Endothelial cell of umbilical vein (primary cell): ENCODE measurements around the gene CEP72. TPM values are rescaled to one million over a fixed set of nuclear protein-coding genes. Genes with fewer than 3 reads are reported as not detected.

Experiments used
- BruUV-seq: library from RNA; stranded (reverse); fragments of 400-500 nt; replicated peaks from 2 replicates; lab custom pipeline; 2021; lab: Mats Ljungman, UMichigan
- CTCF ChIA-PET: fragments of 300-600, 350-600 bp; sonication (Branson Sonifier 250); formaldehyde crosslinking; loops from one replicate; lab custom pipeline; 2021; ENCODE audit warnings: antibody characterized with exemption, inconsistent platforms; lab: Charles Lee
- POLR2A ChIA-PET: fragments of 300-600, 350-600 bp; sonication (Branson Sonifier 250); formaldehyde crosslinking; loops from one replicate; lab custom pipeline; 2021; ENCODE audit warnings: antibody characterized with exemption, inconsistent platforms; lab: Charles Lee
- DNase-seq: peaks from one replicate; pipeline ENCODE4 v3.0.0-alpha.2; 2011; ENCODE audit warnings: low read depth, low spot score
- FAIRE-seq: peaks from 2 replicates; lab custom pipeline; 2011; peaks lifted over from hg19 to GRCh38; lab: Jason Lieb, UNC
- H2AFZ ChIP-seq: 2 replicates; pipeline ENCODE4 v1.6.0; 2012; ENCODE audit warnings: low read depth, low read length, control low read depth, inconsistent platforms
- H3K27ac ChIP-seq: 2 replicates; pipeline ENCODE4 v1.5.1; 2011; ENCODE audit warnings: low read depth, mild to moderate bottlenecking, control low read depth, low read length, moderate library complexity; ENCODE audit not compliant: insufficient read depth
- H3K27me3 ChIP-seq, 2 experiments: 2 replicates each; pipeline versions ENCODE4 v1.6.0 to v1.6.1; 2011; ENCODE audit warnings: low read length in 2 of 2, mixed read lengths in 1 of 2; ENCODE audit not compliant: control insufficient read depth in 2 of 2, insufficient read depth in 2 of 2
- H3K36me3 ChIP-seq, 2 experiments: 2 replicates in 1 of 2; 3 replicates in 1 of 2; pipeline ENCODE4 v1.5.1; 2011; ENCODE audit warnings: low read length in 2 of 2, mild to moderate bottlenecking in 1 of 2, moderate library complexity in 1 of 2; ENCODE audit not compliant: control insufficient read depth in 2 of 2, insufficient read depth in 2 of 2; ENCODE audit errors: extremely low read depth in 1 of 2
- H3K4me1 ChIP-seq: 3 replicates; pipeline ENCODE4 v1.5.1; 2011; ENCODE audit warnings: mild to moderate bottlenecking, low read length; ENCODE audit not compliant: control insufficient read depth, insufficient read depth; ENCODE audit errors: extremely low read depth
- H3K4me2 ChIP-seq: 2 replicates; pipeline ENCODE4 v1.6.1; 2011; ENCODE audit warnings: low read length, control low read depth, mixed read lengths; ENCODE audit not compliant: insufficient read depth
- H3K4me3 ChIP-seq, 3 experiments: fragments of 200-600 bp in 1 of 3; sonication (generic), shearing (Covaris generic) in 1 of 3; replicated peaks in 1 of 3; 2 replicates each; pipeline ENCODE4 v1.5.1; 2011 to 2016; ENCODE audit warnings: control low read depth in 3 of 3, low read length in 3 of 3, mild to moderate bottlenecking in 2 of 3, inconsistent platforms in 1 of 3, low read depth in 1 of 3, moderate library complexity in 1 of 3; ENCODE audit not compliant: insufficient read depth in 1 of 3
- H3K79me2 ChIP-seq: 2 replicates; pipeline ENCODE4 v1.6.0; 2012; ENCODE audit warnings: low read length, inconsistent platforms; ENCODE audit not compliant: control insufficient read depth, insufficient read depth
- H3K9ac ChIP-seq: replicated peaks from 2 replicates; pipeline ENCODE3; 2011; ENCODE audit warnings: low read length, control low read depth; ENCODE audit not compliant: insufficient read depth; ENCODE audit errors: extremely low read depth
- H3K9me1 ChIP-seq: replicated peaks from 3 replicates; pipeline ENCODE4 v1.6.0; 2011; ENCODE audit warnings: mild to moderate bottlenecking, low read length; ENCODE audit not compliant: control insufficient read depth, insufficient read depth; ENCODE audit errors: extremely low read depth
- H3K9me3 ChIP-seq: replicated peaks from 2 replicates; pipeline ENCODE4 v1.5.1; 2012; ENCODE audit warnings: low read length, inconsistent platforms; ENCODE audit not compliant: control insufficient read depth, insufficient read depth
- H4K20me1 ChIP-seq: replicated peaks from 2 replicates; pipeline ENCODE3; 2011; ENCODE audit warnings: mild to moderate bottlenecking, low read length; ENCODE audit not compliant: control insufficient read depth, insufficient read depth; ENCODE audit errors: extremely low read depth
- CTCF ChIP-seq, 2 donors: IDR thresholded peaks; 1 replicate in 1 of 2; 2 replicates in 1 of 2; pipeline ENCODE4 v1.5.1; 2011; ENCODE audit warnings: low read length in 2 of 2, mild to moderate bottlenecking in 2 of 2, moderate library complexity in 2 of 2, control low read depth in 1 of 2, inconsistent platforms in 1 of 2, low read depth in 1 of 2; ENCODE audit not compliant: insufficient read depth in 1 of 2; ENCODE audit errors: extremely low read depth in 1 of 2
- EZH2 ChIP-seq: IDR thresholded peaks from 2 replicates; pipeline ENCODE4 v1.6.1; 2012; ENCODE audit warnings: borderline replicate concordance, low read depth, mild to moderate bottlenecking, moderate library complexity, low read length, inconsistent platforms; ENCODE audit not compliant: severe bottlenecking
- FOS ChIP-seq: IDR thresholded peaks from 2 replicates; pipeline ENCODE4 v1.6.1; 2011; ENCODE audit warnings: mild to moderate bottlenecking, low read length, moderate library complexity, borderline replicate concordance; ENCODE audit not compliant: insufficient read depth
- GATA2 ChIP-seq: IDR thresholded peaks from 2 replicates; pipeline ENCODE4 v1.7.0; 2011; ENCODE audit warnings: low read depth, mild to moderate bottlenecking, moderate library complexity, mixed read lengths, low read length; ENCODE audit not compliant: insufficient read length, insufficient read depth
- JUN ChIP-seq: IDR thresholded peaks from 2 replicates; pipeline ENCODE4 v1.6.1; 2011; ENCODE audit warnings: borderline replicate concordance, low read depth; ENCODE audit not compliant: insufficient read length, insufficient read depth
- MAX ChIP-seq: IDR thresholded peaks from 2 replicates; pipeline ENCODE4 v1.6.1; 2011; ENCODE audit not compliant: insufficient read depth, insufficient read length
- MYC ChIP-seq: IDR thresholded peaks from one replicate; pipeline ENCODE4 v1.6.1; 2011; ENCODE audit warnings: mild to moderate bottlenecking, low read depth, low read length
- POLR2A ChIP-seq: IDR thresholded peaks from 2 replicates; pipeline ENCODE4 v1.6.1; 2012; ENCODE audit warnings: low read depth, mild to moderate bottlenecking, control low read depth, low read length
- POLR2AphosphoS5 ChIP-seq: IDR thresholded peaks from 2 replicates; pipeline ENCODE4 v1.6.1; 2012; ENCODE audit warnings: low read depth, mild to moderate bottlenecking, control low read depth, low read length, moderate library complexity; ENCODE audit not compliant: insufficient read depth
- dilution Hi-C: fragments of 300-500 bp; cut with MboI; formaldehyde crosslinking; loops from one replicate; pipeline ENCODE4 v1.15.0; 2019; ENCODE audit warnings: low sequenced_read_pairs; ENCODE audit not compliant: extremely low pct_ligation_motif_present
- intact Hi-C: fragments of 100-400 bp; cut with micrococcal nuclease; formaldehyde crosslinking; loops from one replicate; pipeline ENCODE4 v1.10.0; 2022
- polyA plus RNA-seq, 4 experiments: library from polyadenylated mRNA; depleted of rRNA in 3 of 4; stranded (reverse) in 3 of 4; unstranded in 1 of 4; fragments of >200 nt; gene quantifications; 2 replicates each; pipeline versions ENCODE4 v1.2.1 to v1.2.3, GENCODE V29; 2011 to 2012; ENCODE audit warnings: missing spikeins in 1 of 4
- total RNA-seq: library from RNA; stranded (reverse); gene quantifications from 2 replicates; pipeline ENCODE4 v1.2.3, GENCODE V29; 2021

Gene CEP72
- total and polyA plus RNA-seq, 2 donors (not counting 3 experiments of a cell fraction or from before 2014, with no cell fraction given): 2.9 to 9.5 TPM

GRCh38 chr5:638501-639252 is 26.5 kb downstream of the CEP72 start:
- Histone ChIP-seq H3K4me2 (no peak overlapping the region), H3K27ac (no peak overlapping the region), H3K27me3 (no peaks in the 10 kb centered on the region), H3K9me1 (no peaks in the 10 kb centered on the region), H3K9me3 (no peaks in the 10 kb centered on the region), H3K36me3 (peaks cover 0 to 10% of the 10 kb centered on the region in 2 experiments), H3K79me2 (no peaks in the 10 kb centered on the region), H2AFZ (no peak overlapping the region), H3K9ac (no peak overlapping the region), H3K4me1 (no peaks in the 10 kb centered on the region), H3K4me3 (no peak overlapping the region), H4K20me1 (no peaks in the 10 kb centered on the region)
- DNase-seq: no peak
- no peak for TF ChIP-seq POLR2AphosphoS5
- no peak for TF ChIP-seq POLR2A
- TF ChIP-seq MAX: no peak
- TF ChIP-seq JUN: no peak
- no peak for TF ChIP-seq FOS
- no peak for TF ChIP-seq EZH2
- TF ChIP-seq GATA2: no peak
- TF ChIP-seq MYC: no peak
- TF ChIP-seq CTCF (IDR thresholded peaks at IDR 0.05; ENCODE audit: extremely low read depth in 1 of 2, insufficient read depth in 1 of 2, low read depth in 1 of 2, low read length in 2 of 2): no peak
- dilution Hi-C loops: no loop called here
- CTCF ChIA-PET: no interaction called here
- FAIRE-seq: no peak
- POLR2A ChIA-PET: no interaction called here
- BruUV-seq: no TSS peak
- intact Hi-C loops: loop anchor here (1.0 kb wide), 1 partner anchor 30 kb away; no protein-coding TSS in a partner anchor
